AG04449 (cell line): Measurements from ENCODE around the gene ITGAX.

ENCODE experiments used
- CTCF ChIA-PET: fragments of 350-600 bp; formaldehyde crosslinking; extraction: SDS; loops from one replicate; lab custom pipeline; 2021; ENCODE audit warnings: antibody characterized with exemption; lab: Yijun Ruan, JAX
- POLR2A ChIA-PET: fragments of 400-600, 350-600 bp; formaldehyde crosslinking; extraction: SDS; loops from one replicate; lab custom pipeline; 2020; ENCODE audit warnings: antibody characterized with exemption, inconsistent platforms; lab: Yijun Ruan, JAX
- DNase-seq: peaks from one replicate; pipeline ENCODE4 v3.0.0-alpha.2; 2010; ENCODE audit warnings: low read depth, low spot score
- H3K4me3 ChIP-seq: 2 replicates; pipeline ENCODE4 v1.5.1; 2011; ENCODE audit warnings: low read depth, mild to moderate bottlenecking, control low read depth, low read length
- TF ChIP-seq, protein P1 (sequence below): IDR thresholded peaks from one replicate; pipeline ENCODE4 v1.5.1; 2011; ENCODE audit warnings: mild to moderate bottlenecking, moderate library complexity, low read length, control low read depth, inconsistent platforms; ENCODE audit not compliant: insufficient read depth; ENCODE audit errors: missing control alignments

Gene ITGAX

DNA sequence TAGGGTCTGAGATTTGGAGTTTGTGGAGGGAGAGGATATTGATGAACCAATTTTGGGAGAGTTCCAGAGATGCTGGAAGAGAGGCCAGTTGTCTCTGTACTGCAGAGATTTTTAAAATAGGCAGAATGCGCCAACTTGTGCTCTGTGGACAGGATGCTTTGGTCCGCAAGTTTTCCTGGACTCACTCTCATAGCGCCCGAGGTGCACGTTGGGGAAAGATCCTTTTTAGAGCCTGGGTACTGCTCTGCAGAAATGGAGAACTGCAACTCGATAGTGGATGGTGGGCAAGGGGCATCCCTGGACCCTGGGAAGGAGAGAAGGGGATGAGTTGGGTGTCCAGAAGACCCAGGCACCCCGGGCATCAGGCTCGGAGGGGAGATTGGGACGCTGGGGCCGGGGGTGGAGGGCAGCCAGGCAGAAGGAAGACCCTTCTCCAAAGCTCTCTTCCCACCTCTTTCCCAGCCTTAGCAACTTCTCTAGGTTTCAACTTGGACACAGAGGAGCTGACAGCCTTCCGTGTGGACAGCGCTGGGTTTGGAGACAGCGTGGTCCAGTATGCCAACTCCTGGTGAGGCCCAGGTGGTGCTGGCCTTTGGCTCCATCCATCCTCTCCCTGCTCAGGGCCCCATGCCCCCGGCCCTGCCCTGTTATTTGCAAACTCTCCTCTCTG lies 590 bp downstream of the ITGAX start:
- POLR2A ChIA-PET: no interaction called here
- no peak overlapping the region for H3K4me3 ChIP-seq
- no peak for DNase-seq
- CTCF ChIA-PET: no interaction called here
- TF ChIP-seq, protein P1, sequence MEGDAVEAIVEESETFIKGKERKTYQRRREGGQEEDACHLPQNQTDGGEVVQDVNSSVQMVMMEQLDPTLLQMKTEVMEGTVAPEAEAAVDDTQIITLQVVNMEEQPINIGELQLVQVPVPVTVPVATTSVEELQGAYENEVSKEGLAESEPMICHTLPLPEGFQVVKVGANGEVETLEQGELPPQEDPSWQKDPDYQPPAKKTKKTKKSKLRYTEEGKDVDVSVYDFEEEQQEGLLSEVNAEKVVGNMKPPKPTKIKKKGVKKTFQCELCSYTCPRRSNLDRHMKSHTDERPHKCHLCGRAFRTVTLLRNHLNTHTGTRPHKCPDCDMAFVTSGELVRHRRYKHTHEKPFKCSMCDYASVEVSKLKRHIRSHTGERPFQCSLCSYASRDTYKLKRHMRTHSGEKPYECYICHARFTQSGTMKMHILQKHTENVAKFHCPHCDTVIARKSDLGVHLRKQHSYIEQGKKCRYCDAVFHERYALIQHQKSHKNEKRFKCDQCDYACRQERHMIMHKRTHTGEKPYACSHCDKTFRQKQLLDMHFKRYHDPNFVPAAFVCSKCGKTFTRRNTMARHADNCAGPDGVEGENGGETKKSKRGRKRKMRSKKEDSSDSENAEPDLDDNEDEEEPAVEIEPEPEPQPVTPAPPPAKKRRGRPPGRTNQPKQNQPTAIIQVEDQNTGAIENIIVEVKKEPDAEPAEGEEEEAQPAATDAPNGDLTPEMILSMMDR: no peak

DNA sequence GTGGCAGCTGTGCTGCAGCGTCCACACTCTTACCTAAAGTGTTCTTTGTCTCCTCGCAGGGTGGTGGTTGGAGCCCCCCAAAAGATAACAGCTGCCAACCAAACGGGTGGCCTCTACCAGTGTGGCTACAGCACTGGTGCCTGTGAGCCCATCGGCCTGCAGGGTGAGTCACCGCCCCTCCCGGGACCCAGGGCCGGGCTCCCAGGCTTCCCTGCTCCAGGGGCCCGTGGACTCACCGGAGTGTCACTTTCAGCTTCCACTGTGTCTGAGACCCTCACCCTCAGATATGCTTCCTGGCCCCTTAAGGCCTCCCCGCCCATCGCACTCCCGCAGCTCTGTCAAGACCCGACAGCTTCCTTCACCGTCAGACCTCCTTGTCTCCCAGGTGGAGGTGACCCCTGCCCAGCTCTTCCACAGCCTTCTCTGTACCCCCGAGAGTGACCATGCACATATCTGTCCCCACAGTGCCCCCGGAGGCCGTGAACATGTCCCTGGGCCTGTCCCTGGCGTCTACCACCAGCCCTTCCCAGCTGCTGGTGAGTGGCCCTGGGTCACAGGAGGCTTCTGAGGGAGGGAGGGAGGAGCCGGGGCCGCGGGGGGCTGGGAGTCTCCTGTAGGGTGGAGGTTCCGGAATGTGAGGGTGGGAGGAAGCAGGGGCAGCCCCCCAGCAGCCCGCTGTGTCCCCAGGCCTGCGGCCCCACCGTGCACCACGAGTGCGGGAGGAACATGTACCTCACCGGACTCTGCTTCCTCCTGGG lies 1.8 kb downstream of the ITGAX start:
- TF ChIP-seq, protein P1: no peak
- ChIA-PET CTCF (no interaction called here), POLR2A (no interaction called here)
- no peak overlapping the region for H3K4me3 ChIP-seq
- DNase-seq: no peak

DNA sequence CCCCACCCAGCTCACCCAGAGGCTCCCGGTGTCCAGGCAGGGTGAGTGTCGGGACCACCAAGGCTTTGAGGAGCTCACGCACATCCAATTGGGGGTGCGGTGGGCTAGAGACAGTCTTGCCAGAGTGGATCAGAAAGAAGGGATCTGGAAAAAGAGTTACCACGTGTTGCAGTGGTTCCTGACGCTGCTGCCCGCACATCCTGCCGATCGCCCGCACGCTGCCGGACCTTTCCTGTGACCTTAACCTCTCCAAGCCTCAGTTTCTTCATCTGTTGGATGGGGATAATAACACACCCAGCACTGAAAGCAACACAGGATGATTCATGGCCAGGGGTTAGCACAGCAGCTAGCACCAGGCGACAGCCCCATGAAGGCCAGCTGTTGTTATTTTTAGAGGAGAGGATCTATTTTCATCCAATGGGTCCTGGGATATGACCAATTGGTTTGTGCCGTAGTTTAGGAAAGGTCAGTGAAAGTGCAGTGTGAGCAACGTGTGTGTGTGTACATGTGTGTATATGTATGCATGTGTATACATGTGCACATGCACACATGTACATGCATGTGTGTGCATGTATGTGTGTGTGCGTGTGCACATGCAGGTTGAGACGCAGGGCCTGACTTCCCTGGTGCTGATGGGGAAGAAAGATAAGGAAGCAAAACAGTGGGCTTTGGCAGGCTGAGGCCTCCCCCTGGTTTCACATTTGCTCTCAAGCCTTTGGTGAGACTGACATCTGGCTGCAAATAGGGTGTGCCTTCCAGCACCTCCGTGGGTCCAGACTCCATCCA lies 2.5 kb downstream of the ITGAX start:
- CTCF ChIA-PET: no interaction called here
- TF ChIP-seq, protein P1: no peak
- H3K4me3 ChIP-seq: no peak overlapping the region
- no peak for DNase-seq
- POLR2A ChIA-PET: no interaction called here

DNA sequence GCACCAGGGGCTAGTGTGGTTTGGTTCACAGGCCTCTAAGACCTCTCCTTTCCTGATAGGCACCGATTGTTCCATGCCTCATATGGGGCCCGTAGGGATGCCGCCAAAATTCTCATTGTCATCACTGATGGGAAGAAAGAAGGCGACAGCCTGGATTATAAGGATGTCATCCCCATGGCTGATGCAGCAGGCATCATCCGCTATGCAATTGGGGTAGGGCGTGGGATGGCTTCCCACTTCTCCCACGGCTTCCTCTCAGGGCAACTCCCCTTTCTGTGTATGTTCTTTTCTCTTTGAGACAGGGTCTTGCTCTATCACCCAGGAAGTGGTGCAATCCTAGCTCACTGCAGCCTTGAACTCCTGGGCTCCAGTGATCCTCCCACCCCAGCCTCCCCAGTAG lies 5.3 kb downstream of the ITGAX start:
- ChIA-PET CTCF (no interaction called here), POLR2A (no interaction called here)
- no peak overlapping the region for H3K4me3 ChIP-seq
- no peak for DNase-seq
- TF ChIP-seq, protein P1: no peak

DNA sequence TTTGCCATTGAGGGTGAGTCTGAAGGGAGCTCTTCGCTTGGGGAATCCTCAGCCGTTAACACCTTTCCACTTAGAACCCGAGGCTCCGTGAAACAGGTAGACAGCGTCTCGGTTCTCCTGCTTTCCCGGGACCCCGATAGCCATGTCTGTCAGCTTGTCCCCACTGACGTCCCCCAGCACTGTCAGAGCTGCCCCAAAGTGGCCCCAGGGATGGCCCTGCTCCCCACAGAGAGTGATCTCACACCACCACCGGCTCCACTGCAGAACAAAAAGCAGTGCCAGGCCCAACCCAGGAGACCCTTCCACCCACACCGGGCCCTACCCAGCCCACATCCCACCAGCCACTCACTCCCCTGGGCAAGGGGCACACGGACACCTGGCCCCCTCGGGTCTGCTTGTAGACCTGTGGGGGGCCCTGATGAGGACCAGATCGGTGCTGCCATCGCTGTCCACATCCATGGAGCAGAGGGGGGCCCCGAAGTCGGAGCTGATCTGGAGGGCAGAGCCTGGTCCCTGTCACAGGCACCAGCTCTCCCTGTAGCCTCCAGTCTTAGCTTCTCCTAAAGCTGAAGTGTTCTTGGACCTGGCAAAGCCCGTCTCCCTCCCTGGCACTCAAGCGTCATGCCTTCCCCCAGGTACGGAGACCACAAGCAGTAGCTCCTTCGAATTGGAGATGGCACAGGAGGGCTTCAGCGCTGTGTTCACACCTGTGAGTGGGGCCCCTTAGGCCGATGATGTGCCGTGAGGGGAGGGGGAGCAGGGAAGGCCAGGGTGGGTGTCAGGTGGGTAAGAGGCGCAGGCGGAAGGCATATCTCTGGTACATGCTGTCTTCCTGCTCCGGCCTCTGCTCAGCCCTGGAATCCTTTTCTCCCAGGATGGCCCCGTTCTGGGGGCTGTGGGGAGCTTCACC lies 6.5 kb downstream of the ITGAX start:
- no peak for DNase-seq
- POLR2A ChIA-PET: no interaction called here
- H3K4me3 ChIP-seq: no peak overlapping the region
- CTCF ChIA-PET: no interaction called here
- TF ChIP-seq, protein P1: no peak
